HG03135 (cell line): ENCODE data around the gene NXPE4.
"Not testable (repeated sequence)": the region's sequence is repeated elsewhere in the genome, so short reads cannot be mapped to it uniquely, and the experiment has no call there.

Experiments used
- ATAC-seq: cut with Tn5 transposase; IDR thresholded peaks from one replicate; pipeline ENCODE4 v1.9.1; 2021; ENCODE audit warnings: mild to moderate bottlenecking, moderate library complexity; ENCODE audit not compliant: unreplicated experiment

The NXPE4 gene

GRCh38 chr11:114595571-114595970 is at the start of gene NXPE4:
NXPE4 (minus strand) TSS chr11:114595786; CDS start chr11:114594759, 1,027 bp downstream.
- ATAC-seq, result no peak

- ATAC-seq, result not testable (repeated sequence)
These were observed 43.9 kb upstream of the NXPE4 start for GRCh38 chr11:114639440-114639839.

- ATAC-seq, result not testable (repeated sequence)
These were observed 35.9 kb upstream of the NXPE4 start for GRCh38 chr11:114631445-114631965.

GRCh38 chr11:114625294-114625693 is 29.7 kb upstream of the NXPE4 start:
- no peak for ATAC-seq

- ATAC-seq, result no peak
These were observed 29.0 kb upstream of the NXPE4 start for GRCh38 chr11:114624455-114625207.

GRCh38 chr11:114623720-114624119 is 28.1 kb upstream of the NXPE4 start:
- ATAC-seq, result no peak

GRCh38 chr11:114622858-114623257 is 27.3 kb upstream of the NXPE4 start:
- ATAC-seq, result no peak

- ATAC-seq, result no peak
These were observed 26.6 kb upstream of the NXPE4 start for GRCh38 chr11:114621950-114622809.

GRCh38 chr11:114621072-114621471 is 25.5 kb upstream of the NXPE4 start:
- no peak for ATAC-seq

- no peak for ATAC-seq
These were observed 24.1 kb upstream of the NXPE4 start for GRCh38 chr11:114619659-114620173.

GRCh38 chr11:114618139-114618538 is 22.6 kb upstream of the NXPE4 start:
- ATAC-seq, result no peak

GRCh38 chr11:114617157-114618124 is 21.9 kb upstream of the NXPE4 start:
- ATAC-seq, result no peak

GRCh38 chr11:114616516-114616915 is 20.9 kb upstream of the NXPE4 start:
- ATAC-seq, result no peak

- ATAC-seq, result no peak
These were observed 20.1 kb upstream of the NXPE4 start for GRCh38 chr11:114615448-114616361.

GRCh38 chr11:114614127-114614720 is 18.6 kb upstream of the NXPE4 start:
- no peak for ATAC-seq

- ATAC-seq, result not testable (repeated sequence)
These were observed 17.5 kb upstream of the NXPE4 start for GRCh38 chr11:114613094-114613493.

GRCh38 chr11:114612686-114613085 is 17.1 kb upstream of the NXPE4 start:
- ATAC-seq, result no peak

GRCh38 chr11:114612199-114612598 is 16.6 kb upstream of the NXPE4 start:
- not testable (repeated sequence) for ATAC-seq
